HAP-1 (cell line): ENCODE data around the gene ADD2.
A peak's percentile ranks its signal among the peaks of the same experiment; 100 is the strongest.

Experiments used
- DNase-seq, 2 experiments: peaks; one replicate each; pipeline ENCODE4 v3.0.0-alpha.2; 2016 to 2020; ENCODE audit warnings: low spot score in 2 of 2
- H3K27me3 ChIP-seq: fragments of 250-450 bp; sonication (Bioruptor Pico); 2 replicates; pipeline ENCODE4 v1.5.1; 2020; ENCODE audit warnings: low read depth, mild to moderate bottlenecking, moderate library complexity
- H3K36me3 ChIP-seq: fragments of 250-450 bp; sonication (Bioruptor Pico); replicated peaks from 2 replicates; pipeline ENCODE4 v1.5.1; 2020; ENCODE audit warnings: mild to moderate bottlenecking
- H3K4me1 ChIP-seq: fragments of 250-450 bp; sonication (Bioruptor Pico); 2 replicates; pipeline ENCODE4 v1.5.1; 2020; ENCODE audit warnings: mild to moderate bottlenecking
- H3K4me3 ChIP-seq: fragments of 250-450 bp; sonication (Bioruptor Pico); 2 replicates; pipeline ENCODE4 v1.5.1; 2020; ENCODE audit warnings: mild to moderate bottlenecking, moderate library complexity
- H3K9me3 ChIP-seq: fragments of 250-450 bp; sonication (Bioruptor Pico); 2 replicates; pipeline ENCODE4 v1.5.1; 2020; ENCODE audit warnings: mild to moderate bottlenecking, moderate library complexity
- in situ Hi-C: fragments of 300-500 bp; cut with MboI; formaldehyde crosslinking; loops from 3 replicates; pipeline ENCODE4 v1.14.3; 2020; ENCODE audit warnings: low sequenced_read_pairs, inconsistent platforms, mixed read lengths

Gene ADD2

DNA sequence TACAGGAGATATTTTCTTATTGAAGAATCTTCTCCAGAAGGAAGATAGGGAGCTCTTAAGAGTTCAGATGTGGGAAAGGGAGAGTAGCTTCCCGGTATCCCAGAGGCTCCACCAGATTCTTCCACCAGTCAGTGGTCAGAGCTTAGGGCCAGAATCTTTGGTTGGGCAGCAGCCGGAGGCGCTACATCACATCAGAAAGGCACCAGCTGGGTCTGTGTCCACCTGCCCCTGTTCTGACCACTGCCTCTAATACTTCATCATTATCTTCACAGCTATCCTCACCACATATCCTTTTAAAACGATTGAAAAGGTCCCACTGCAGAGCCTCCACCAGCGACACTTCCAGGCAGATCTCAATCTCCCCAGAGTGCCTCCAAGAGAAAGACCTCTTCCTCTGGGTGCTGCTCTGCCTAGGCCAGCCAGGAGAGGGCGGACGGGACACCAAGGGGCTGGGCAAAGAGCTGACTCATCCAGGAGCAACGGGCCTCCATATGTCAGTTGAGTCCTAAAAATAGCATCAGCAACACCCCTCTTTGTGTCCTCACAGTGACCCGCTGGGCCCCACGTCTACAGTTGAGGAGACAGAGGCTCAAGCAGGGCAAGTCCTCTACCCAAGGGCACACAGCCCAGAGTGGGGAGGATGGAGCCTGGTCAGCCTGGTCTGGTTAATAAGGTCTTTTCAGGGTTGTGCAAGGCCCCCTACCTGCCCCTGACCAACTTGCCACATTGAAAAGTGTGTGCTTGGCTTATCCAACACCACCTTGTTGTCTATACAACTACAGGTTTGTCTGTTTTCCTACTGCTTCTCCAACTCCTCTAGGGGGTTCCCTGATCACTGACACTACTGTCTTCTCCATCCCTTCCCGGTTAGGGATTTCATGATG is 81.2 kb downstream of the ADD2 start:
- Histone ChIP-seq H3K4me1 (peaks cover 16% of the 10 kb centered on the region), H3K4me3 (no peak overlapping the region), H3K36me3 (peaks cover 44% of the 10 kb centered on the region), H3K9me3 (no peaks in the 10 kb centered on the region), H3K27me3 (no peaks in the 10 kb centered on the region)
- peak; percentile 43 to 75 for DNase-seq
- in situ Hi-C loops = no loop called here

DNA sequence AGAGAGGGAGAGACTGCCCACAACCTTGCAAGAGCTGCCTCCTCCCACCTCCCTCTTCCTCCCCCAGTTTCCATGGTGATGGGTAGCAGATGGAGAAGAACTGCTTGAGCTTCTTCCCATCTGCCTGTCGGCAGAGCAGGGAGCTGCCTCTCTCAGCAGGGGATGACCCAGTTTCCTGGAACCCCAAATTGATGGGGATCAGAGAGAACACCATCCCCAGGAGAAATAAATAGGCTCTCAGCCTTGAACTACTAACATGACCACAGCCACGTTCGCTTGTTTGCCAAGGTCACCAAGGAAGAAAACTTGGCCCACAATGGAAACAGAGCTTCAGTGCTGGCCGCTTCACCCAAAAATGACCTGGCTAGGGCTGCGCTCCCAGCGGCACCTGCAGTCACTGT is 82.2 kb downstream of the ADD2 start:
- Histone ChIP-seq H3K27me3 (no peaks in the 10 kb centered on the region), H3K4me1 (peaks cover 16% of the 10 kb centered on the region), H3K9me3 (no peaks in the 10 kb centered on the region), H3K4me3 (no peak overlapping the region), H3K36me3 (peaks cover 37% of the 10 kb centered on the region)
- DNase-seq = no peak
- in situ Hi-C loops = no loop called here

DNA sequence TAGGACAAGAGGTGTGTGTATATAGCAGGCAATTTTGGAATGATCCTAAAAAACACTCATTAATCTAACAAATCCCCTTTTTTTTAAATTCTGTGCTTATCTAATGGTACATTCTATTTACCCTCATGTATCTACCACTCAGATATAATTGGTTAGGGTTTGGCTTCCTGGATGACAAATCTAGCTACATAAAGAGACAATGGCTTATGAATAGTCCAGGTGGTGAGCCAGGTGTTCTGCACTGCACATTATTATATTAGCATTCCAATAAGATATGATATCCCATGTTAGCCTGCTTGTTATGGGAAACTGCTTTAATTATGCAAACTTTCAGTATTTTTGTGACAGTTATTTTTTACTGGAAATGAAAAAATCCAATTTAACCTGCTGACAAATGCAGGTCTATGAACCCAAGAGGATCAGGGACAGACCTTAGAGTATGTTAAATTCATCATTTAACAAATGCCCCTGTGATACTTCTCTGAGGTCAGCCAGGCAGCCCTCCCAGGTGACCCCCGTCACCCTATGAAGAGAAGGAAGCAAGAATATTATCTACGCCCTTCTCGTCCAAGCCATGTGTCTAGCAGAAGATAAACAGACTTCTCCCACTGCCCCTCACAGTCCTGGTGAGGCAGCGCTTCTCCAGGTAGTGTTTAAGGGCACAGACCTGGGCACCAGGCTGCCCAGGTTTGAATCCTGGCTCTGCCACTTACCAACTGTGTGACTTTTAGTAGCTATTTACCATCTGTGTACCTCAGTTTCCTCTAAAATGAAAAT is 83.0 kb downstream of the ADD2 start:
- no peak for DNase-seq

DNA sequence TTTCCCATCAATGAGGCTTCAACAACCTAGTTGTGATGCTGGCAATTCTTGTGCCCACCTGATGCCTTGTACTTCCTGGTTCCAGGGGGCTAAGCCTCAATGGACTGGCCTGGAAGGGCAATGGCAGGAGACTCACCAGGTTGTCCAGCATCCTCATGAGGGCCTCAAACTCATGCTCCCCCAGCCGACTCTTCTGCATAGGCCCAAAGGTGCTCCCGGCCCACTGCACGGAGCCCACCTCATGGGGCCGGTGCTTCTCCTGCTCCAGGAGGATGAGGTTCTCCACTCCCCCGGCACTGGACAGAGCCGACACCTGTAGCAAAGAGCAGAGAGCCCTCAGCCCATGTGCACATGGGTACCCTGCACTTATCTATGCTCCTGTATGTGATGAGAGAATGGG is 84.5 kb downstream of the ADD2 start:
- peaks cover 31% of the 10 kb centered on the region for H3K36me3 ChIP-seq
- H3K27me3 ChIP-seq = no peaks in the 10 kb centered on the region
- DNase-seq = no peak
- no peaks in the 10 kb centered on the region for H3K9me3 ChIP-seq
- H3K4me3 ChIP-seq = no peak overlapping the region
- in situ Hi-C loops = no loop called here
- peaks cover 16% of the 10 kb centered on the region for H3K4me1 ChIP-seq

More for the DNA sequence above, 83.0 kb downstream of the ADD2 start:
- no peaks in the 10 kb centered on the region for H3K9me3 ChIP-seq
- in situ Hi-C loops = no loop called here
- H3K4me3 ChIP-seq = no peak overlapping the region
- H3K27me3 ChIP-seq = no peaks in the 10 kb centered on the region
- H3K4me1 ChIP-seq = peaks cover 16% of the 10 kb centered on the region
- peaks cover 37% of the 10 kb centered on the region for H3K36me3 ChIP-seq

GRCh38 chr2:70680735-70681134 is 87.3 kb downstream of the ADD2 start:
- in situ Hi-C loops = no loop called here
- no peak for DNase-seq
- Histone ChIP-seq H3K36me3 (peaks cover 34% of the 10 kb centered on the region), H3K27me3 (no peaks in the 10 kb centered on the region), H3K4me1 (peaks cover 10% of the 10 kb centered on the region), H3K4me3 (no peak overlapping the region), H3K9me3 (no peaks in the 10 kb centered on the region)

DNA sequence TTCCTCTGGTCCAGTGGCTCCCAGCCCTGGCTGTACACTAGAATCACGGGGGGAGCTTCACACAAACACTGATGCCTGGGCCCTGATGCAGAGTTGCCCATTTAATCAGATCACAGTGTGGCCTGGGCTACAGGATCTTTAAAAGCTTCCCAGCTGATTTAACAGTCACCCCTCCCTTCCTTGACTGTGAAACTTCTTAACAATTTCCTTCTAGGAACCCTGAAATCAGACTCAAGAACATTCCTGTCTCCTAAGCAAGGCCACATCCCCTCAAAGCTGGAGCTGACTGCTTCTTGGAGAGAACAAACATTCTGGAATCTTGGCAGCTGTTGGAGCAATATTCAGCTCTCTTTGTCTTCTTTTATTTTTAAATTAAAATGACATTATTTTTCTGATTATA is 88.7 kb downstream of the ADD2 start:
- DNase-seq = no peak
- peaks cover 45% of the 10 kb centered on the region for H3K36me3 ChIP-seq
- no peaks in the 10 kb centered on the region for H3K9me3 ChIP-seq
- H3K4me3 ChIP-seq = no peak overlapping the region
- peaks cover 10% of the 10 kb centered on the region for H3K4me1 ChIP-seq
- H3K27me3 ChIP-seq = no peaks in the 10 kb centered on the region
- in situ Hi-C loops = no loop called here

- H3K27me3 ChIP-seq = no peaks in the 10 kb centered on the region
- no peak for DNase-seq
- no peaks in the 10 kb centered on the region for H3K9me3 ChIP-seq
- no peak overlapping the region for H3K4me3 ChIP-seq
- H3K4me1 ChIP-seq = peaks cover 10% of the 10 kb centered on the region
- H3K36me3 ChIP-seq = peaks cover 49% of the 10 kb centered on the region
- in situ Hi-C loops = no loop called here
These were observed 89.3 kb downstream of the ADD2 start for GRCh38 chr2:70678576-70679143.

DNA sequence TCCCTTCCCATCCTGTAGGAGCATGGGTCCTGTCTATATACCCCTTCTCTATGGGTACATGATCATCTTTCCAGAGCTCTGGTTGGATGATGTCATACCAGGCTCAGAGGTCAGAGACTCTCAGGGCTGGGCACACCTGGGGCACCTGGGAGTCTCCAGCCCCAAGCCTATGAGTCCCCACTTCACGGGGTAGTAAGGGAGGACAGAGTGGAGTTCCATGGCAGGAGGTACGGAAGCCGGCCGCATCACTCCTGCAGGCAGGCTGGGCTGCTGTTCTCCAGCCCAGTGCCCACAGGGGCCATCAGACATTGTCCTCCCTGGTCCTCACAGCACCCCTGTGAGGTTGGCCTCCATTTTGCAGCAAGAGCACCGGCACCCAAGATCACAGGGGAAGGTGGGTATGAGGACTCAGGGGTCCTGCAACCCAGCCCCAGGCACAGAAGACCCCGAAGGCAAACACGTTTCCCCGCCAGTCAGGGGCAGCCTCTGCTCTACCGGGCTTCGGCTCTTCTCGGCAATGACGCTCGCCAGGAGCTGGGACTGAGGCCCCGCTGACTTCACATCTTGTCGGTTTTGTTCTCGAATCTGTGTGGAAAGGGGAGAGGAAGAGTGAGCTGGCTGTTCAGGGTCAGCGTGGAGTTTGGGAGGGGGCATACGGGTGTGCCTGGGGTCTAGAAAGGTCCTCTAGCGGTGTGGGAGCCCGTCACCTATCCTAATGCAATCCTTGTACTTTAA is 91.5 kb downstream of the ADD2 start:
- no peak for DNase-seq
- in situ Hi-C loops = no loop called here
- H3K4me3 ChIP-seq = no peak overlapping the region
- H3K9me3 ChIP-seq = no peaks in the 10 kb centered on the region
- H3K36me3 ChIP-seq = peaks cover 56% of the 10 kb centered on the region
- no peaks in the 10 kb centered on the region for H3K4me1 ChIP-seq
- no peaks in the 10 kb centered on the region for H3K27me3 ChIP-seq

GRCh38 chr2:70675862-70676261 is 92.1 kb downstream of the ADD2 start:
- H3K4me3 ChIP-seq = no peak overlapping the region
- in situ Hi-C loops = no loop called here
- no peaks in the 10 kb centered on the region for H3K27me3 ChIP-seq
- H3K4me1 ChIP-seq = no peaks in the 10 kb centered on the region
- peaks cover 60% of the 10 kb centered on the region for H3K36me3 ChIP-seq
- no peak for DNase-seq
- no peaks in the 10 kb centered on the region for H3K9me3 ChIP-seq

DNA sequence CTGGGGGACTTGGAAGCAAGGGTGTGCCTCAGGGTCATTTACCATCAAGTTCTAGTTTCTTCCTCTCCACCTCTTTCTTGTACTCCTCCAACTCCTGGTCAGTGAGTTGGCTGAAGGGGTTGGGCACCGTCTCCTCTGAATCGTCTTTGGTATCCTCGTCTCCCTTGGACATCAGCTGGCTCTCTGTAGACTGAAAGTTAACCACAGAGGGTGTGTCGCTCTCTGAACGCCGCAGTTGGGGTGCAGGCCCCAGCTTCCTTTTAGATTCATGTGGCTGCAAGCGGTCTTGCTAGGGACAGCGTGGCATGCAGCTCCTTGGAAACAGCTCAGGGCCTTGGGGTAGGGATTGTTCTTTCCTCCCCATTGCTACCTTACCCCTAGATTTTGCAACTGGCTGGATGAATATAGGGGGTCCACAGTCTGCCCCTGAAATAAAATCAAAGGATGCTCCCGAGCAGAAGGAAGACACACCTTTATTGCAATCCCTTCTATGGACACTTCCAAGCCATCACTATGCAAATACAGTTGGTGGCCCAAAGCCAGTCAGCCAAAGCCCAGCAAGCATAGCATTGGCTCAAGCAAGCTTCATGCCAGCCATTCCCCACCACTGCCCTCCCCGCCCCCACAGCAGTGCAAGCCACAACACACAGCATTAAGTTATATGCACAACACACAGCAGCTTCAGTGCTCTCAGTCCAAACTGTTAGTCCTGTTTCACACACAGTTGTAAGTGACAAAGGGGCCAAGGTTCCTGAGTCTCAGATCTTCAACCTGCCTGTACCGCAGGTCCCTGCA is 93.2 kb downstream of the ADD2 start:
- Histone ChIP-seq H3K36me3 (peaks cover 60% of the 10 kb centered on the region), H3K4me1 (no peaks in the 10 kb centered on the region), H3K9me3 (no peaks in the 10 kb centered on the region), H3K27me3 (no peaks in the 10 kb centered on the region), H3K4me3 (no peak overlapping the region)
- in situ Hi-C loops = no loop called here
- no peak for DNase-seq

- H3K36me3 ChIP-seq = peaks cover 57% of the 10 kb centered on the region
- no peaks in the 10 kb centered on the region for H3K27me3 ChIP-seq
- no peak overlapping the region for H3K4me3 ChIP-seq
- no peak for DNase-seq
- no peaks in the 10 kb centered on the region for H3K4me1 ChIP-seq
- no peaks in the 10 kb centered on the region for H3K9me3 ChIP-seq
- in situ Hi-C loops = no loop called here
These were observed 94.9 kb downstream of the ADD2 start for GRCh38 chr2:70673041-70673647.

DNA sequence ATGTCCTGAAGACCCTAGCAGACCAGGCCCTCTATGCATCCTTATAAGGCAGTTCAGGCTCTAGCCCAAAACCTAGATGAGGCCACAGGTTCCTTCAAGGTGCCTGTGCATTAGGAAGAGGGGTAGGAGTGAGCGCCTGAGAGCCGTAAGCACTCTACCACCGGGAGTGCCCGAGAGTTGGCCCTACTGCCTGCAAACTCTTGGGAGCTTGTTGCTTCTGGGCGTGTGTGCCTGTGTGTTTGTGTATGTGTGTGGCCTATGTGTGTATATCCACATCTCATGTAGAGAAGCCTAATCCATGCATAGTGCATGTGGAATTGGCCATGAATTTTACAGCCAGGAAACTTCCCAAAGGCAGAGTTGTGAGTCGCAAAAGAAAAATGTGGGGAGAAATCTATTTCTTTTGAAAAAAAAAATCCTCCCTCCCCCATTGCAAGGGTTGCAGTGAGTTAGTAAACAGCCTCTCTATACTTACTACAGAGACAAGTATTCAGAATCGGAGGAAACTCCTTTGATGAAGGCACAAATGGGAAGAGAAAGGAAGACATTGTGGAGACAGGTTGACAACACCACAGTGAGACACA is 96.8 kb downstream of the ADD2 start:
- H3K36me3 ChIP-seq = peaks cover 37% of the 10 kb centered on the region

More for the DNA sequence above, 96.8 kb downstream of the ADD2 start:
- Histone ChIP-seq H3K4me3 (no peak overlapping the region), H3K9me3 (no peaks in the 10 kb centered on the region), H3K4me1 (no peaks in the 10 kb centered on the region), H3K27me3 (no peaks in the 10 kb centered on the region)
- DNase-seq = no peak
- in situ Hi-C loops = no loop called here
